GM23338 (cell line): ENCODE data around the gene SLC25A44. TPM values are rescaled to one million over a fixed set of nuclear protein-coding genes. Genes with fewer than 3 reads are reported as not detected.

Experiments used
- ATAC-seq: fragments of 200-7000 bp; cut with Tn5 transposase; 3 replicates; pipeline ENCODE4 v1.9.1; 2020
- DNase-seq: peaks from one replicate; pipeline ENCODE4 v3.0.0-alpha.2; 2015; ENCODE audit warnings: low spot score
- H2AFZ ChIP-seq: fragments of 200-600 bp; sonication (generic); 2 replicates; pipeline ENCODE4 v1.8.0; 2016; ENCODE audit warnings: antibody characterized with exemption, mild to moderate bottlenecking, moderate library complexity
- H3F3A ChIP-seq: fragments of 200-600 bp; sonication (generic); replicated peaks from 2 replicates; pipeline ENCODE4 v1.8.0; 2017; ENCODE audit warnings: antibody characterized with exemption, mixed run types, low read depth
- H3K27ac ChIP-seq: fragments of 200-600 bp; sonication (generic); 2 replicates; pipeline ENCODE4 v1.6.1; 2016; ENCODE audit warnings: low read depth
- H3K27me3 ChIP-seq: fragments of 200-600 bp; sonication (generic); 2 replicates; pipeline ENCODE4 v1.8.0; 2016; ENCODE audit warnings: mild to moderate bottlenecking, mixed run types, moderate library complexity; ENCODE audit not compliant: insufficient read depth
- H3K36me3 ChIP-seq: fragments of 200-600 bp; sonication (generic); 2 replicates; pipeline ENCODE4 v1.8.0; 2016; ENCODE audit warnings: mild to moderate bottlenecking; ENCODE audit not compliant: insufficient read depth
- H3K4me1 ChIP-seq: fragments of 200-600 bp; sonication (generic); 2 replicates; pipeline ENCODE4 v1.8.0; 2016; ENCODE audit warnings: mild to moderate bottlenecking, moderate library complexity; ENCODE audit not compliant: insufficient read depth
- H3K4me2 ChIP-seq: fragments of 200-600 bp; sonication (generic); 2 replicates; pipeline ENCODE4 v1.7.1; 2017; ENCODE audit warnings: mixed run types
- H3K4me3 ChIP-seq: fragments of 200-600 bp; sonication (generic); 2 replicates; pipeline ENCODE4 v1.6.1; 2016; ENCODE audit warnings: mixed run types
- H3K79me2 ChIP-seq: fragments of 200-600 bp; sonication (generic); replicated peaks from 2 replicates; pipeline ENCODE4 v1.8.0; 2017; ENCODE audit warnings: mild to moderate bottlenecking; ENCODE audit not compliant: insufficient read depth
- H3K9me2 ChIP-seq: fragments of 200-600 bp; sonication (generic); 2 replicates; pipeline ENCODE4 v1.8.0; 2017; ENCODE audit not compliant: insufficient read depth
- H4K20me1 ChIP-seq: fragments of 200-600 bp; sonication (generic); replicated peaks from 2 replicates; pipeline ENCODE4 v1.8.0; 2017; ENCODE audit warnings: mild to moderate bottlenecking; ENCODE audit not compliant: insufficient read depth
- H3K27ac Mint-ChIP-seq: 2 replicates; pipeline ENCODE4 v1.8.0; 2020; ENCODE audit warnings: inconsistent platforms, mild to moderate bottlenecking, moderate library complexity, mixed read lengths
- H3K27me3 Mint-ChIP-seq: 3 replicates; pipeline ENCODE4 v1.8.0; 2022; ENCODE audit warnings: low read depth, mild to moderate bottlenecking, moderate library complexity, mixed read lengths, inconsistent platforms; ENCODE audit not compliant: insufficient read depth, poor library complexity
- H3K36me3 Mint-ChIP-seq: 3 replicates; pipeline ENCODE4 v1.8.0; 2021; ENCODE audit warnings: low read depth, mild to moderate bottlenecking, inconsistent platforms, moderate library complexity, mixed read lengths
- H3K4me1 Mint-ChIP-seq: 3 replicates; pipeline ENCODE4 v1.8.0; 2020; ENCODE audit warnings: mild to moderate bottlenecking, inconsistent platforms, mixed read lengths
- H3K4me3 Mint-ChIP-seq: 3 replicates; pipeline ENCODE4 v1.8.0; 2021; ENCODE audit warnings: moderate library complexity, mild to moderate bottlenecking, inconsistent platforms, mixed read lengths
- H3K9me3 Mint-ChIP-seq: 3 replicates; pipeline ENCODE4 v1.8.0; 2020; ENCODE audit warnings: moderate library complexity, mild to moderate bottlenecking, inconsistent platforms, mixed read lengths
- CREB1 ChIP-seq: fragments of 250-450 bp; sonication (Bioruptor Pico); IDR thresholded peaks from 2 replicates; pipeline ENCODE4 v1.5.0; 2020; ENCODE audit warnings: low read depth, mild to moderate bottlenecking, moderate library complexity
- CTCF ChIP-seq, 2 experiments: fragments of 200-600 bp in 1 of 2; sonication (generic) in 1 of 2; conservative IDR thresholded peaks; 2 replicates each; pipeline versions ENCODE4 v1.5.1 to v1.6.1; 2016 to 2017; ENCODE audit warnings: antibody characterized with exemption in 2 of 2, low read depth in 2 of 2, mild to moderate bottlenecking in 2 of 2, moderate library complexity in 1 of 2
- ETS1 ChIP-seq: IDR thresholded peaks from 2 replicates; pipeline ENCODE4 v1.6.1; 2016; ENCODE audit warnings: antibody characterized with exemption
- EZH2 ChIP-seq: fragments of 200-600 bp; sonication (generic); IDR thresholded peaks from one replicate; pipeline ENCODE4 v1.8.0; 2017; ENCODE audit warnings: antibody characterized with exemption, mild to moderate bottlenecking, low read depth; ENCODE audit not compliant: unreplicated experiment
- JUNB ChIP-seq: IDR thresholded peaks from one replicate; pipeline ENCODE4 v1.6.1; 2016; ENCODE audit warnings: antibody characterized with exemption; ENCODE audit not compliant: unreplicated experiment
- NANOG ChIP-seq: IDR thresholded peaks from 2 replicates; pipeline ENCODE4 v1.6.1; 2016; ENCODE audit warnings: antibody characterized with exemption, borderline replicate concordance
- ZNF114 ChIP-seq: fragments of 250-450 bp; sonication (Bioruptor Pico); IDR thresholded peaks from 2 replicates; pipeline ENCODE4 v1.5.0; 2020; ENCODE audit warnings: mild to moderate bottlenecking, moderate library complexity
- ZNF331 ChIP-seq: fragments of 250-450 bp; sonication (Bioruptor Pico); IDR thresholded peaks from 2 replicates; pipeline ENCODE4 v1.5.0; 2020; ENCODE audit warnings: low read depth, mild to moderate bottlenecking, moderate library complexity
- ZNF462 ChIP-seq: fragments of 250-450 bp; sonication (Bioruptor Pico); IDR thresholded peaks from 2 replicates; pipeline ENCODE4 v1.5.0; 2020; ENCODE audit warnings: mild to moderate bottlenecking, moderate library complexity
- polyA plus RNA-seq: library from polyadenylated mRNA; unstranded; fragments of >200 nt; fragmentation: Nextera tagmentation; extraction: Ambion mirVana; gene quantifications from 2 replicates; pipeline ENCODE4 v1.2.1, GENCODE V29; 2016
- total RNA-seq: library from RNA; depleted of rRNA; stranded (reverse); fragments of >200 nt; shearing (Covaris generic); gene quantifications from 2 replicates; pipeline ENCODE4 v1.2.3, GENCODE V29; 2014

SLC25A44 gene
- total and polyA plus RNA-seq, 2 experiments from 2014 or later = 7.0 to 25.1 TPM

- TF ChIP-seq ZNF462 (no peak), EZH2 (no peak), JUNB (no peak), ZNF331 (CRISPR knock-in tag) (no peak), NANOG (no peak), ZNF114 (no peak)
Measured at GRCh38 chr1:156151093-156151688, 42.7 kb upstream of the SLC25A44 start (continued).

GRCh38 chr1:156152628-156153027 lies 41.3 kb upstream of the SLC25A44 start:
- H3K9me2 ChIP-seq = no peaks in the 10 kb centered on the region
- H3K36me3 ChIP-seq = no peaks in the 10 kb centered on the region
- H3K4me3 ChIP-seq = no peak overlapping the region
- Mint-ChIP-seq H3K27ac (no peak overlapping the region), H3K4me3 (no peak overlapping the region; the same call in 2 of the 3 replicates), H3K27me3 (peaks cover 16% of the 10 kb centered on the region), H3K36me3 (no peaks in the 10 kb centered on the region), H3K4me1 (peaks cover 70% of the 10 kb centered on the region), H3K9me3 (no peaks in the 10 kb centered on the region)
- H3F3A ChIP-seq = peaks cover 4% of the 10 kb centered on the region
- H3K4me1 ChIP-seq = peaks cover 62% of the 10 kb centered on the region
- H3K4me2 ChIP-seq = peak overlapping the region; percentile 48
- no peak overlapping the region for H2AFZ ChIP-seq
- DNase-seq = no peak
- H4K20me1 ChIP-seq = no peaks in the 10 kb centered on the region
- H3K27ac ChIP-seq = no peak overlapping the region
- H3K27me3 ChIP-seq = no peaks in the 10 kb centered on the region
- ATAC-seq = no peak
- H3K79me2 ChIP-seq = no peaks in the 10 kb centered on the region
- TF ChIP-seq CTCF (conservative IDR thresholded peaks at IDR 0.05; ENCODE audit: low read depth in 2 of 2) (no peak), ZNF114 (no peak), NANOG (no peak), CREB1 (CRISPR knock-in tag) (no peak), ETS1 (no peak), EZH2 (no peak)
